H9 (cell line): ENCODE data around the gene CACNA2D3. TPM values are rescaled to one million over a fixed set of nuclear protein-coding genes. Genes with fewer than 3 reads are reported as not detected.

Source experiments
- DNase-seq: peaks from one replicate; pipeline ENCODE4 v3.0.0-alpha.2; 2017
- H2AFZ ChIP-seq: one replicate; pipeline ENCODE4 v1.6.1; 2013; ENCODE audit warnings: mild to moderate bottlenecking, low read length, control low read depth, moderate library complexity
- H2AK5ac ChIP-seq: 2 replicates; pipeline ENCODE4 v1.6.1; 2013; ENCODE audit warnings: low read length, control low read depth, mixed read lengths; ENCODE audit not compliant: insufficient read length
- H2BK120ac ChIP-seq: one replicate; pipeline ENCODE4 v1.6.1; 2013; ENCODE audit warnings: low read depth, mild to moderate bottlenecking, low read length, control low read depth, inconsistent platforms; ENCODE audit not compliant: poor library complexity, severe bottlenecking
- H2BK12ac ChIP-seq: 2 replicates; pipeline ENCODE4 v1.6.1; 2013; ENCODE audit warnings: low read length, control low read depth, mixed read lengths, low read depth; ENCODE audit not compliant: insufficient read length
- H2BK15ac ChIP-seq: 2 replicates; pipeline ENCODE4 v1.6.1; 2013; ENCODE audit warnings: low read depth, low read length, control low read depth
- H2BK20ac ChIP-seq: one replicate; pipeline ENCODE4 v1.6.1; 2013; ENCODE audit warnings: low read depth, mild to moderate bottlenecking, low read length, control low read depth, inconsistent platforms; ENCODE audit not compliant: poor library complexity, severe bottlenecking
- H2BK5ac ChIP-seq: 2 replicates; pipeline ENCODE4 v1.6.1; 2013; ENCODE audit warnings: low read length, control low read depth, mixed read lengths; ENCODE audit not compliant: insufficient read length
- H3K14ac ChIP-seq: 2 replicates; pipeline ENCODE4 v1.6.1; 2013; ENCODE audit warnings: low read length, control low read depth; ENCODE audit not compliant: insufficient read depth
- H3K18ac ChIP-seq: 2 replicates; pipeline ENCODE4 v1.6.1; 2013; ENCODE audit warnings: low read depth, mild to moderate bottlenecking, mixed read lengths, low read length, control low read depth; ENCODE audit not compliant: insufficient read length
- H3K23ac ChIP-seq: 2 replicates; pipeline ENCODE4 v1.6.1; 2013; ENCODE audit warnings: low read length, control low read depth, mixed read lengths, low read depth; ENCODE audit not compliant: insufficient read length
- H3K23me2 ChIP-seq: 2 replicates; pipeline ENCODE4 v1.6.1; 2013; ENCODE audit warnings: low read depth, mild to moderate bottlenecking, mixed read lengths, low read length, control low read depth; ENCODE audit not compliant: insufficient read length, poor library complexity, severe bottlenecking
- H3K27ac ChIP-seq: 2 replicates; pipeline ENCODE4 v1.5.1; 2013; ENCODE audit warnings: low read length, control low read depth, mixed read lengths, low read depth; ENCODE audit not compliant: insufficient read length
- H3K27me3 ChIP-seq: 2 replicates; pipeline ENCODE4 v1.6.1; 2013; ENCODE audit warnings: low read length, control low read depth, inconsistent platforms; ENCODE audit not compliant: insufficient read depth
- H3K4ac ChIP-seq: 2 replicates; pipeline ENCODE4 v1.6.1; 2013; ENCODE audit warnings: low read depth, mild to moderate bottlenecking, control low read depth, inconsistent platforms, low read length, moderate library complexity
- H3K4me1 ChIP-seq: 2 replicates; pipeline ENCODE4 v1.6.1; 2013; ENCODE audit warnings: low read length, control low read depth, inconsistent platforms; ENCODE audit not compliant: insufficient read depth
- H3K4me2 ChIP-seq: 2 replicates; pipeline ENCODE4 v1.6.1; 2013; ENCODE audit warnings: low read length, control low read depth, mixed read lengths; ENCODE audit not compliant: insufficient read length, insufficient read depth
- H3K56ac ChIP-seq: 2 replicates; pipeline ENCODE4 v1.6.1; 2013; ENCODE audit warnings: low read depth, mild to moderate bottlenecking, mixed read lengths, low read length, control low read depth; ENCODE audit not compliant: insufficient read length
- H3K79me1 ChIP-seq: 2 replicates; pipeline ENCODE4 v1.6.1; 2013; ENCODE audit warnings: low read depth, mild to moderate bottlenecking, moderate library complexity, low read length, control low read depth, inconsistent platforms; ENCODE audit not compliant: insufficient read depth, poor library complexity, severe bottlenecking
- H3K79me2 ChIP-seq: 2 replicates; pipeline ENCODE4 v1.6.1; 2013; ENCODE audit warnings: low read length, control low read depth, inconsistent platforms; ENCODE audit not compliant: insufficient read depth
- H3K9ac ChIP-seq: 2 replicates; pipeline ENCODE4 v1.6.1; 2013; ENCODE audit warnings: low read length, control low read depth, mixed read lengths; ENCODE audit not compliant: insufficient read length; ENCODE audit errors: extremely low read depth
- H3K9me3 ChIP-seq: one replicate; pipeline ENCODE4 v1.6.1; 2013; ENCODE audit warnings: low read depth, low read length, inconsistent platforms; ENCODE audit not compliant: control insufficient read depth
- H3T11ph ChIP-seq: one replicate; pipeline ENCODE4 v1.6.1; 2013; ENCODE audit warnings: mild to moderate bottlenecking, low read length, control low read depth, inconsistent platforms
- H4K20me1 ChIP-seq: one replicate; pipeline ENCODE4 v1.6.1; 2013; ENCODE audit not compliant: control insufficient read depth, insufficient read length, insufficient read depth
- H4K5ac ChIP-seq: 2 replicates; pipeline ENCODE4 v1.6.1; 2013; ENCODE audit warnings: low read depth, mild to moderate bottlenecking, mixed read lengths, low read length, control low read depth; ENCODE audit not compliant: insufficient read length
- H4K8ac ChIP-seq: replicated peaks from 2 replicates; pipeline ENCODE4 v1.6.1; 2013; ENCODE audit warnings: low read length, control low read depth, mixed read lengths, low read depth; ENCODE audit not compliant: insufficient read length
- H4K91ac ChIP-seq: 2 replicates; pipeline ENCODE4 v1.6.1; 2013; ENCODE audit warnings: low read depth, mild to moderate bottlenecking, moderate library complexity, mixed read lengths, low read length, control low read depth; ENCODE audit not compliant: insufficient read length
- H3K27ac Mint-ChIP-seq, 3 experiments: 2 replicates in 2 of 3; 3 replicates in 1 of 3; pipeline ENCODE4 v1.8.0; 2020 to 2021; ENCODE audit warnings: mixed read lengths in 3 of 3, mild to moderate bottlenecking in 1 of 3, moderate library complexity in 1 of 3
- H3K27me3 Mint-ChIP-seq: 2 replicates; pipeline ENCODE4 v1.8.0; 2021; ENCODE audit warnings: low read depth, mild to moderate bottlenecking, moderate library complexity, mixed read lengths
- H3K36me3 Mint-ChIP-seq, 3 experiments: 2 replicates in 2 of 3; 3 replicates in 1 of 3; pipeline ENCODE4 v1.8.0; 2020 to 2021; ENCODE audit warnings: low read depth in 3 of 3, mixed read lengths in 3 of 3; ENCODE audit not compliant: insufficient read depth in 1 of 3
- H3K4me1 Mint-ChIP-seq, 2 experiments: 2 replicates each; pipeline ENCODE4 v1.8.0; 2020; ENCODE audit warnings: mixed read lengths in 2 of 2
- H3K4me3 Mint-ChIP-seq, 2 experiments: 2 replicates in 1 of 2; 3 replicates in 1 of 2; pipeline ENCODE4 v1.8.0; 2020 to 2021; ENCODE audit warnings: mild to moderate bottlenecking in 2 of 2, mixed read lengths in 2 of 2, moderate library complexity in 1 of 2
- H3K9me3 Mint-ChIP-seq, 2 experiments: 2 replicates in 1 of 2; 3 replicates in 1 of 2; pipeline ENCODE4 v1.8.0; 2020; ENCODE audit warnings: mild to moderate bottlenecking in 2 of 2, mixed read lengths in 2 of 2, moderate library complexity in 1 of 2
- WGBS: extraction: QIAGEN DNeasy Blood & Tissue Kit; methylation state at CpG from one replicate; pipeline ENCODE4 v1.1.7; 2013; ENCODE audit warnings: missing lambda C conversion rate, low lambda C conversion rate, mixed read lengths; ENCODE audit not compliant: insufficient read length; ENCODE audit errors: extremely low coverage; 5-methylcytosine and 5-hydroxymethylcytosine counted together
- total RNA-seq: library from RNA; stranded (reverse); gene quantifications from 2 replicates; pipeline ENCODE4 v1.2.1, GENCODE V29; 2021
- TF ChIP-seq, protein P1 (sequence below): fragments of 200-600 bp; sonication (generic); conservative IDR thresholded peaks from 3 replicates; pipeline ENCODE4 v1.8.0; 2021; ENCODE audit warnings: antibody characterized with exemption, mild to moderate bottlenecking

The CACNA2D3 gene
- total RNA-seq, 1 experiment from 2014 or later = 3.2 TPM

DNA sequence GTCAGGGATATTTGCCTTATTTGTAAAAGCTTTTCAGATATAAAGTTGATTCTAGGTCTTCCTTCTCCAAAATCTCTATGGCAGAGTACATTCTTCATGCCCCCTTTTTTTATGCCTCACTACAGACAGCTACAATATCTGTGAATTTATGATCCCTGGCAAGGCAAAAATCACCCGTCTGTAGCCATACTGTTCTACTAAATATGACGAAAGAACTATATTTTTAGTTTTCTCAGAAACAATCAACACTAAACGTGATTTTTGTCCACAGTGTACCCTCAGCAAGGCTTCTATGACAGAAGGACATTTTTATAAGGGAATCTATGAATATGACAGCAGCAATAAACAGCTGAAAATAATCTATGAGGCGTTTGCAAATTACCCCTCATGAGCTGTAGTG lies 792.8 kb downstream of the CACNA2D3 start:
- H3T11ph ChIP-seq = no peak overlapping the region
- H3K4me1 ChIP-seq = no peaks in the 10 kb centered on the region
- H4K20me1 ChIP-seq = no peaks in the 10 kb centered on the region
- no peak overlapping the region for H3K9ac ChIP-seq
- H2AFZ ChIP-seq = no peak overlapping the region
- no peak overlapping the region for H2BK15ac ChIP-seq
- no peaks in the 10 kb centered on the region for H3K27me3 Mint-ChIP-seq
- H3K14ac ChIP-seq = no peak overlapping the region
- no peak overlapping the region for H2BK20ac ChIP-seq
- H3K36me3 Mint-ChIP-seq = peaks cover 11 to 22% (median 15%) of the 10 kb centered on the region in 3 experiments; a peak in 6 of 7 replicates
- no peak overlapping the region for H4K8ac ChIP-seq
- no peak overlapping the region for H4K5ac ChIP-seq
- DNase-seq = no peak
- no peak overlapping the region for H3K23ac ChIP-seq
- H3K4me3 Mint-ChIP-seq = no peak overlapping the region
- H3K23me2 ChIP-seq = no peaks in the 10 kb centered on the region
- H3K18ac ChIP-seq = no peak overlapping the region
- H3K27ac Mint-ChIP-seq = no peak overlapping the region
- H3K79me2 ChIP-seq = no peaks in the 10 kb centered on the region
- H3K56ac ChIP-seq = no peak overlapping the region
- H3K9me3 ChIP-seq = peaks cover 10% of the 10 kb centered on the region
- H4K91ac ChIP-seq = no peak overlapping the region
- no peak overlapping the region for H2BK12ac ChIP-seq
- no CpG with 5 or more reads among the region's 4 CpGs for WGBS
- H3K4ac ChIP-seq = no peak overlapping the region
- no peaks in the 10 kb centered on the region for H3K79me1 ChIP-seq
- H2BK5ac ChIP-seq = no peak overlapping the region
- TF ChIP-seq, protein P1, sequence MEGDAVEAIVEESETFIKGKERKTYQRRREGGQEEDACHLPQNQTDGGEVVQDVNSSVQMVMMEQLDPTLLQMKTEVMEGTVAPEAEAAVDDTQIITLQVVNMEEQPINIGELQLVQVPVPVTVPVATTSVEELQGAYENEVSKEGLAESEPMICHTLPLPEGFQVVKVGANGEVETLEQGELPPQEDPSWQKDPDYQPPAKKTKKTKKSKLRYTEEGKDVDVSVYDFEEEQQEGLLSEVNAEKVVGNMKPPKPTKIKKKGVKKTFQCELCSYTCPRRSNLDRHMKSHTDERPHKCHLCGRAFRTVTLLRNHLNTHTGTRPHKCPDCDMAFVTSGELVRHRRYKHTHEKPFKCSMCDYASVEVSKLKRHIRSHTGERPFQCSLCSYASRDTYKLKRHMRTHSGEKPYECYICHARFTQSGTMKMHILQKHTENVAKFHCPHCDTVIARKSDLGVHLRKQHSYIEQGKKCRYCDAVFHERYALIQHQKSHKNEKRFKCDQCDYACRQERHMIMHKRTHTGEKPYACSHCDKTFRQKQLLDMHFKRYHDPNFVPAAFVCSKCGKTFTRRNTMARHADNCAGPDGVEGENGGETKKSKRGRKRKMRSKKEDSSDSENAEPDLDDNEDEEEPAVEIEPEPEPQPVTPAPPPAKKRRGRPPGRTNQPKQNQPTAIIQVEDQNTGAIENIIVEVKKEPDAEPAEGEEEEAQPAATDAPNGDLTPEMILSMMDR = no peak
- H3K27me3 ChIP-seq = no peaks in the 10 kb centered on the region
- H2BK120ac ChIP-seq = no peak overlapping the region
- H3K4me2 ChIP-seq = no peak overlapping the region
- H3K27ac ChIP-seq = no peak overlapping the region
- H3K9me3 Mint-ChIP-seq = peaks cover 4 to 9% of the 10 kb centered on the region in 2 experiments; a peak in 4 of 5 replicates
- H3K4me1 Mint-ChIP-seq = no peaks in the 10 kb centered on the region
- H2AK5ac ChIP-seq = no peak overlapping the region
